GM19372 (cell line): Measurements from ENCODE around the gene MED15.
"Not testable (repeated sequence)": the region's sequence is repeated elsewhere in the genome, so short reads cannot be mapped to it uniquely, and the experiment has no call there.

Experiments
- ATAC-seq: cut with Tn5 transposase; IDR thresholded peaks from one replicate; pipeline ENCODE4 v1.9.1; 2021; ENCODE audit warnings: mild to moderate bottlenecking, low read depth, moderate library complexity; ENCODE audit not compliant: unreplicated experiment

The MED15 gene

DNA sequence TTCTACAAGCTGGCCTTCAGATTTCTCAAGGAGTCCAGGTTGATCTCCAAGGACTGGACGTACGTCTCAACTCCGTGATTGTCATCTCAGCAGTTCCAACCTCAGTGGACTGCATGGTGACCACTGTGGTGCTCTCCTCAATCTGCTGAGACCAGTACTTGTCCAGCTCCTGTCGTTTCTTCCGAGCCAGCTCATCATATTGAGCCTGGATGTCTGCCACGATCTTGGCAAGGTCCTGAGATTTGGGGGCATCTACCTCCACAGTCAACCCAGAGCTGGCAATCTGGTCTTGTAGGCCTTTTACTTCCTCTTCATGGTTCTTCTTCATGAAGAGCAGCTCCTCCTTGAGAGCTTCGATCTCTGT, 24.3 kb upstream of the MED15 start:
- ATAC-seq, result not testable (repeated sequence)

DNA sequence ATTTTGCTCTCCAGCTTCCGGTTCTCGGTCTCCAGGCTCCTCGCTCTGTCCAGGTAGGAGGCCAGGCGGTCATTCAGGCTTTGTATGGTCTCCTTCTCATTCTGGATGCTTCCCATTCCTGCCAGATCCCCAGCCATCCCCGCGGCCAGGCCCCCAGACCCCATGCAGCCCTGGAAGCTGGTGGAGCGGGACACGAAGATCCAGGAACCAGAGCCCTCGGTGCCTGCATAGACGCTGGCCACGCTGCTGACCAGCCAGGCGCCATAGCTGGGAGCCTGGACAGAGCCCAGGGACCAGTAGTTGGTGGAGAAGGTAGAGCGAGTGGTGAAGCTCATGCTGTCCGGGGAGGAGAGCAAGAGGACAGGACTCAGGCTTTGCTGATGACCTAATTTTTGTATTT, 23.6 kb upstream of the MED15 start:
- no peak for ATAC-seq

DNA sequence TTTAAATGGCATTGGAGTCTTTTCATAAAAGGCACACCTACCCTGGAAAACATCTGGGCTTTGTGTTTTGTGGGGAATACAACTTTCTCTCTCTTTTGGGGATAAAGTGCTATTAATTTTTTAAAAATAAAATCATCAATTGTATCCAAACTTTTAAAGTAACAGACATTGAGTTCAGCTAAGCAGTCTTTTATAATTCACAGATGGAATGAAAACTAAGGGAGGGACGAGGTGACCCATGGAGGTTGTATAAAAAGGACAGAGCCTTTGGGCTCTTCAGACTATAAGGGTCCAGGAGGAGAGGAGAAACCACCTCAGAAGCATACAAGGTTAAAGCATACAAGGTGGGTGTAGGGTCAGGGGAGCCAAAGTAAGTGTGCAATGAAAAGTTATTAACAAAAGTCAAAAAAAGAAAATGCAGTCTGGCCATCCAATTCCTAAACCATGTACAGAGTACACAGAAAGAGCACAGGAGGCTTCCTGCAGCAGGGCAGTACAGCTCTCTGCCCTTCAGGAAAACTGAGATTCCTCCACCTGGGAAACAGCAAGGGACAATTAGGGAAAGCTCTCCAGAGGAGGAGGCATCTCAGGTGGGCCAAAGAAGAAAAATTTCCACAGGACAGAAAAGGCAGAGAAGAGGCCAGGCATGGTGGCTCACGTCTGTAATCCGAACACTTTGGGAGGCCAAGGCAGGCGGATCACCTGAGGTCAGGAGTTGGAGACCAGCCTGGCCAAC, 22.3 kb upstream of the MED15 start:
- ATAC-seq, result no peak

DNA sequence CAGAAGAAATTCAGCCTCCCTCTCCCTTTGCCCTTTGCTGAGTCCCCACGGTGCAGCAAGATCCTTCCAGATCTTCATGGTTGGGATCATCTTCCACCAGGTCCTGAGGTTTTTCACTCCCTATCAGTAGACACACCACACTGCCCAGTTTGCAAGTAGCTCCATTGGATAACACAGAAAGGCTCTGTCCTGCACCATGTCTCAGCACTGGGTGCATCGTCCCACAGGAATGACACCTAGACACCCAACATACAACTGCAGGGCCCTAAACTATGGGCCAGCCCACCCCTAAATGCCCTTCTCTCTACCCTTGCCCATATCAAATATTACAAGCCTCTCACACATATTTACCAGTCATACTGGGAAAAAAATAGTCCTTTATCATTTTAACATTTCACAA, 21.2 kb upstream of the MED15 start:
- ATAC-seq, result no peak

DNA sequence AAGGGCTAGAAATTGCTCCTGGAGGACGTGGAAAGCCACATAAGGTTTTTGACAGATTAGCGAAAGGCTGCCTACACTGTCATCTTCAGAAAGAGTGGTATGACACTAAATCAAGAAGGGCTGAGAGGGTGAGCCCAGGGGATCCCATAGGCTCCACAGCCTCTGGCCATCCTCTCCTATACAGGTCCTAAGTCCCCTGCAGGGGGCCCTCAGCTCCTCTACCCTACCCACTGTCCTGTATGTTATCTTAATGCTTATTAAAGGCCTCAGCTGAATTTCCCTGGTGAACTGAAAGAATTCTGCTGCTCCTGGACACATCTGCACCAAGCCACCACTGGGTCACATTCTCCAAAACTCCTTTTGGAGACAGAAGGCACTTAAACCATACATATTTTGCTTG, 19.7 kb upstream of the MED15 start:
- no peak for ATAC-seq

DNA sequence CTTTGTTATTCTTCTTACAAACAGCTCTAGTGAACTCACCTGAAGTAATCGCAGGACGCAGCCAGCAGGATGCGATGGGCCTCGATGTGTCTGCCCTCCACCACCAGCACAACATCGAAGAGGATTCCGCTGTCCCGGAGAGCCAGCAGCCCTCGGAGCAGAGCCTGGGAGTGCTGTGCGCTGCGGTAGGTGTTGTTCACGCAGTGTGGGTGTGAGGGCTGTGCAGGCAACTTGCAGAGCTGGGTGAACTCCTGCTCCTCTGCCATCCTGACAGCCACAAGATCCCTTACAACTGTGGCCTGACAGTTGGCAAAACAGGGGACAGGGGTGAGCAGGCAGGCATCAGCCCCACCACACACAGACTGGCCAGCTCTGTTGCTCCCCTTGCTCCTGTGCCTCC, 18.5 kb upstream of the MED15 start:
- no peak for ATAC-seq

DNA sequence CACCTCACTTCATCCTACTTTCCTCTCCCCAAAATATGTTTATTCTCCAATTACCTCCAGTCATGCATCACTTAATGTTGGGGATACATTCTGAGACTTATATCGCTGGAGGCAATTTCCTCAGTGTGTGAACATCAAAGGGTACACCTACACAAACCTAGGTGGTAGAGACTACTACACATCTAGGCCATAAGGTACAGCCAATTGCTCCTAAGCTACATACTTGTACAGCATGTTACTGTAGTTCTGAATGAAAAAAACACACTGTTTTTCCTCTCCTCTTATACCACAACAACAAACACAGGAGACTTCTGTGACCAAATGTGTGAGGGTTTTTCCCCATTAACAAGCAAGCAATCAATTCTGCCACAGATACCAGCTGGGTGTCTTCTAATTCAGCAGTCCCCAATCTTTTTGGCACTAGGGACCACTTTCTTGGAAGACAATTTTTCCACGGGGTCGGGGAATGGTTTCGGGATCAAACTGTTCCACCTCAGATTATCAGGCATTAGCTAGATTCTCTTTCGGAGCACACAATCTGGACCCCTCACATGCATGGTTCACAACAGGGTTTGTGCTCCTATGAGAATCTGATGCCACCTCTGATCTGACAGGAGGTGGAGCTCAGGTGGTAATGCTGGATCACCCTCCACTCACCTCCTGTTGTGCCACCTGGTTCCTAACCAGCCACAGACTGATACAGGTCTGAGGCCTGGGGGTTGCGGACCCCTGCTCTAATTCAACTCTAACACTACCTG, 17.0 kb upstream of the MED15 start:
- ATAC-seq, result no peak

DNA sequence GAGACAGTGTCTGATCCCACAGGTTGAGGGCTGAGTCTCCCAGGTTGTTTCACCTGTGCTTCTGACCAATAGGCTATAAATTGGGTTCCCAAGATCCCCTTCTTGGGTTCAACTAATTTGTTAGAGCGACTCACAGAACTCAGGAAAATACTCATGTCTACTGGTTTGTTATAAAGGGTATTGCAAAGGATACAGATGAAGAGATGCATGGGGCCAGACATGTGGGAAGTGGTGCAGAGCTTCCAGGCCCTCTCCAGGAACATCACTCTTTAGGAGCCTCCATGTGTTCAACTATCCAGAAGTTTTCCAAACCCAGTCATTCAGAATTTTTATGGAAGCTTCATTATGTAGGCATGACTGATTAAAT, 16.5 kb upstream of the MED15 start:
- ATAC-seq, result no peak

DNA sequence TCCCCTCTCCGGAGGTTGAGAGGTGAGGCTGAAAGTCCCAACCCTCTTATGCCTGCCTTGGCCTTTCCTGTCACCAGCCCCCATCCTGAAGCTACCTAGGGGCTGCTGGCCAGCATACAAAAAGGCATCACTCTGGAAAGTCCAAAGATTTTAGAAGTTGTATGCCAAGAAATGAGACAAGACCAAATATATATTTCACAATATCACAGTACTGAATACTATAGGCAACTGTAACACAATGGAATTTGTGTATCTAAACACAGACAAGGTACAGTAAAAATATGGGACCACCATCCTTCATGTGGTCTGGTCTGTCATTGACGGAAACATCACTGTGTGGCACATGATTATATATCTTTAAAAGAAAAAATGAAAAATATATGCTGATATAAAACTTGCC, 16.1 kb upstream of the MED15 start:
- ATAC-seq, result no peak

DNA sequence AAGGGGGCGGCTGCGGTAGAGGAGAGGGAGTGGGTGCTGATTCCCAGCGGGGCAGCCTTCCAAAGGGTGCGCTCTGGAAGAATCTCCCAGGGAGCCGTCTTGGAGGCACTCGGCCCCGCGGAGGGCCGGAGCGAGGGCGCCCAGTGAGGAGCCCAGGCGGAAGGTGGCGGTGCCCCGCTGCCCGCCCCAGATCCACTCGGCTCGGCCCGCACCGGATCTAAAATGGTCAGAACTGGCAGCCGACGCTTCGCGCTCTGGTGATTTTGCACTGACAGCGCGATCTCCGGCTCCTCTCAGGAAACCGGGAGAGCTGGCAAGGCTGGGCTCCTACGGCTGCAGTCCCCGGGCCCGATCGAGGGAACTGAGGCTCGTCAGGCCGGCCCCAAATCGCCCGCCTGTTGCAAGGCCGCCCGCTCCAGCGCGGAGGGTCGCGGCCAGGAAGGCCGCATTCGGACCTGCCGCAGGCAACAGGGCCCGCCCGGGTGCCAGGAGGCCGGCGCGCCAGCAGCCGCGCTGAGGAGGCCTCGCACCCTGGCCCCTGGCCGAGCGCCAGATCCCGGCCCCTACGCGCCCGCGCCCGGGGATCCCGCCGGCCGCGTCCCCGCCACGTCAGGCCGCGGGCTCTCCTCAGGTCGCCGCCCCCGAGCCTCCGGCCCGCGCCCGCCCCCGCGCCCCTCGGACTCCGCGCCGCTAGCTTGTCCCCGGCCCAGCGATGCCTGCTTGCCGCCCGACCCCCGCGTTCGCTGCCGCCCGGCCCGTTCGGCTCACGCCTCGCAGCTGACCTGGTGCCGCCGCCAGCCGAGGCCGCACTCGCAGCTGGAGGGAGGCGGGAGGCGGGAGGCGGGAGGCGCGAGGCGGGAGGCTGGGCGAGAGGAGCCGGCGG, 12.2 kb upstream of the MED15 start, which contains the start of gene KLHL22:
Gene KLHL22 (minus strand): TSS at position 818 of the 883 bp plus-strand sequence. CDS start 6,584 bp downstream, outside the sequence.
- ATAC-seq, result peak; percentile 41

DNA sequence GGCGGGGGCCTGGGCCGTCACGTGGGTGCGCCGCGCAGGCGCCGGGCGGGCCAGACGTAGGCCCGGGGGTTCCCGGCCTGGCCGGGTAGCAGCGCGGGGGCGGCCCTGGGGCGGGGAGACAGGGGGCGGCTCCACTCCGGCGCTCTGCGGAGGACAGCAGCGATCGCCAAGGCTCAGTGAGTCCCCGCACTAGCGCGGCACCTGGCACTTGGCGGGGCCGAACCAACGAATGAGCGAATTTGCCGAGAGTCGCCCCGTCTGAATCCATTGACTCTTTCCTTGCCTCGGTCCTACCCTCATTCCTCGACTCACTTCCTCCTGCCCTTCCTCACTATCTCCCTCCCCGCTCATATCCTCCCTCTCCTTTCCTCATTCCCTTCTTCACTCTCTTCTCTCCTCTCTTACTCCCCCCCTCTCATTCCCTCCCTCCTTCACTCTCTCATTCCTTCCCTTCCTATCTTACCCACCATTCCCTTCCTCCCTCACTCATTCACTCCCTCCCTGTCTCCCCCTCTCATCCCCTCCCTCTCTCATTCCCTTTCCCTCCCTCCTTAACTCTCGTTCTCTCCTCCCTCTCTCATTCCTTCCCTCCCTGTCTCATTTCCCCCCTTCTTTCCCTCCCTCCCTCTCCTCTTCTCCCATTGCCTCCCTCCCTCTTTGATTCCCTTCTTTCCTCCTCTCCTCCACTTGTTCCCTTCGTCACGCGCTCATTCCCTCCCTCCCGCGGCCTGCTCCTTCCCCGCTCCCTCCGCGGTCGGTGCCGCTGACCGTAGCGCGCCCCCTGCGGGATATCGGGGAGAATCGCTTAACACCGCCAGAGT, 11.3 kb upstream of the MED15 start:
- ATAC-seq, result peak; percentile 83

DNA sequence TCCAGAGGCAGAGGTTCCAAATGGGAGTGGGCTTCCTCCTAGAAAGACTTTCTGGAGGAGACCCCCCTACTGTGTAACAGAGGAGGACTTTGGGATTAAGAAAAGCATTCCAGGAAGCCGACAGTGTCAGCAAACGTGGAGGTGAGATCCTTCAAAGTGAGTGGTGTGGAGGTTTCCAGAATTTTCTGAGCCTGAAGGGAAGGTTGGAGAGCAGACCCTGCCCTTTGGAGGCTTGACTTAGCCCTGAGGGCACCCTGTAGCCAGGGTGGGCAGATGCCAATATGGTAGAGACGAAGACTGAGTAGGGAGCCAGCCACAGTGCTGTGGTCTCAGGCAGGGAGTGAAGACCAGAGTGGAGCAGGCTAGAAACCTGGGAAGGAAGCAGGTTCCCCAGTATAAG, 10.0 kb upstream of the MED15 start:
- ATAC-seq, result no peak

DNA sequence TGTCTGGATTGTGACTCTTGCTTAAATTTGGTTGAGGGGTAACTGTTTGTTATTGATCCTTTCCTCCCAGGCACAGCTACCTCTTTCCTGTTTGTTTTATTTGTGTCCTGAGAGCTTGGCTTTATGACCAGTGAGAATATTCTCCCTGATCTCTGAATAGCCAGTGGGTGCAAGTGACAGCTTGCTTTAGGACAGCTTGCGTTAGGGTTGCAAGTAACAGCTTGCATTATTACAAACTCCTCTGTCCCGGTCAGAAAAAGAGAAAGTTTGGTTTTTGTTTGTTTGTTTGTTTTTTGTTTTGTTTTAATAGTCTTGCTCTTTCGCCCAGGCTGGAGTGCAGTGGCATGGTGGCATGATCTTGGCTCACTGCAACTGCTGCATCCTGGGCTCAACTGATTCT, 8.5 kb upstream of the MED15 start:
- ATAC-seq, result no peak

DNA sequence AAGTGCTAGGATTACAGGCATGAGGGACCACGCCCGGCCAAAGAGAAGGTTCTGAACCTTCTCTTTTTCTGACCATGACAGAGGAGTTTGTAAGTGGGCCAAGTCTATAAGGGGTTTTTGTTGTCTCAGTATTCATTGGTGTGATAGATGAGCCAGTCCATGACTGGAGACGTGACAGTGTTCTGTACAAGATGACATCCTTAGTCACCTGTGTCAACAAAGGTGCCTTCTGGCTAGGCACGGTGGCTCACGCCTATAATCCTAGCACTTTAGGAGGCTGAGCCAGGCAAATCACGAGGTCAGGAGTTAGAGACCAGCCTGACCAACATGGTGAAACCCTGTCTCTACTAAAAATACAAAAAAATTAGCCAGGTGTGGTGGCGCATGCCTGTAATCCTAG, 7.6 kb upstream of the MED15 start:
- no peak for ATAC-seq

DNA sequence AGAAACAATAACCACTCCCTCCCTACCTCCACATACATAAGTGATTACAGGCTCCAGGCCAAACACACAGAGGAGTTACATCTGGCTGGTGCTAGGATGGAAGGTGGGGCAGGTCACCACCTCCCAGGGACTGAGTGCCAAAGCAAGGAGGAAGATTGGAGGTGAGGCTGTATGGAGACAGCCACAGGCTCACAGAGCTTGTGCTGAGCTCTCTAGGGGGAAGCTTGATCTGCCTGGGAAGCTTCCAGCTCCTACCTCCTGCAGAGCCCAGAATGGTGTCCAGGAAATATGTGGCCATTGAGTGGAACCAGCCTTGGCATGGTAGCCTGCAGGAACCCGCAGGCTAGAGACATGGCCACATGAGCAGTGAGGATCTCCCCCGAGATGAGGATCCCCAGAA, 3.6 kb upstream of the MED15 start:
- ATAC-seq, result no peak

DNA sequence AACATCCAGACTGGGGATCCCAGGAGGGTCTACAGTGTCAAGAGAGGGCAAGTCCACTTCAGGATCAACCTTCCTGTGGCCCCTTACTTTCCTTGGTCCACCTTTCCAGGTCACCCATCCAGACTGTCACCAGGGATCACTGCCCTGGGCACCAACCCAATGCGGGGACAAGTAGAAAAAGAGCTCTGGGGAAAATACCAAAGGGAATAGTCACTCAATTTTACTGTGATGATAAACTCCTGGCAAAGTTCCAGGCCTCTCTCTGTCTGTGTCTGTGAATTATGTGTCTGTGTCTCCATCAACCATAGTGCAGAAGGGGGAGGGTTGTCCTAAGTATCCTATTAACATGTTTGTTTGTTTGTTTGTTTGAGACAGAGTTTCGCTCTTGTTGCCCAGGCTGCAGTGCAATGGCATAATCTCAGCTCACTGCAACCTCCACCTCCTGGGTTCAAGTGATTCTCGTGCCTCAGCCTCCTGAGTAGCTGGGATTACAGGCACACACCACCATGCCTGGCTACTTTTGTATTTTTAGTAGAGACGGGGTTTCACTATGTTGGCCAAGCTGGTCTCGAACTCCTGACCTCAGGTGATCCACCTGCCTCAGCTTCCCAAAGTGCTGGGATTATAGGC, 3.0 kb upstream of the MED15 start:
- not testable (repeated sequence) for ATAC-seq

DNA sequence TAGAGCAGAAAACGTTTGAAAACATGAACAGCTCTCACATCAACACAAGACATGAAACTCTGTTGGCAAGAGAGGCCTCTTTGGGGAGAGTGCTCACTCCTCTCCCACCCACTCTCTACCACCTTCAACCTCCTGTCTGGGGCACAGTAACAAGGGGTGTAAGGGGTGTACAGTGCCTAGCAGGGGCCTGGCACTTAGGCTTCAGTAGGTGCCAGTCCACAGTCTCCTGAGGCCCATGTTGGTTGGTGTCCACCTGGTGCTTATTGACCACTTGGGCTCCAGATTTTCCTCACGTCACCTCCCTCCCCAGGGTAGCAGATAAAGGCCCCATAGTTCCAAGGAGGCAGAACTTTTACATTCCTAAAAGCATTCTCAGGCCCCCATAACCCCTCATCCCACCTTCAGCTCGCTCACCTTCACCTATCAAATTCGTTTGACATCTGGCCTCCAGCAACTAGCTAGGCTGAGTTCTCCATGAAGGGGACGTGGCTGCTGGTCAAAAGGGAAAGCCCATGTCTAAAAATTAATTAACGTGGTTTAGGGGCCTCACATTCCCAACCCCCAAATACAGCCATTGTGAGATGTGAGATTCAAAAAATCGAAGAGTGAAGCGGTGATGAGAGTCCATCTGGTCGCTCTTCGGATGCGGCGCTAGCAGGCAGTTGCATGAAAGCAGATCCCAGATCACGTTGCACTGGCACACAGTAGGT, 712 bp upstream of the MED15 start:
- no peak for ATAC-seq

DNA sequence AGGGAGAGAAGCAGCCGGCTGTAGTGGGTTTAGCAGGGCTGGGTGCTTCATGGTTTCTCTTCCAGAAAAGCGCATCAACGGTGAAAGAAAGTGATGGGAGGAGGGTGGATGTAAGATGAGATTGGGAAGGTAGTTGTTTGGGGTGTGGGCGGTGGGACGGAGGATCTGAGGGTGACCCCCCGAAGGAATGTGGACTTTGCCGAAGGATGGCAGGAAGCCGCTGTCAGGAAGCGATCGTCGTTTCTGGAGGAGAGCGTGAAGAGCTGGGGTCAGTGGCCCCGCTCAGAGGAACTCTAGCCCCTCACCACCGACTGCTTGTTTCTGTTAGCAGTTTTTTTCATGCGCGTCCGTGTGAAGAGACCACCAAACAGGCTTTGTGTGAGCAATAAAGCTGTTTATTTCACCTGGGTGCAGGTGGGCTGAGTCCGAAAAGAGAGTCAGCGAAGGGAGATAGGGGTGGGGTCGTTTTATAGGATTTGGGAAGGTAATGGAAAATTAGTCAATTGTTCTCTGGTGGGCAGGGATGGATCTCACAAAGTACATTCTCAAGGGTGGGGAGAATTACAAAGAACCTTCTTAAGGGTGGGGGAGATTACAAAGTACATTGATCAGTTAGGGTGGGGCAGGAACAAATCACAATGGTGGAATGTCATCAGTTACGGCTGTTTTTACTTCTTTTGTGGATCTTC, 801 bp downstream of the MED15 start:
- ATAC-seq, result not testable (repeated sequence)

DNA sequence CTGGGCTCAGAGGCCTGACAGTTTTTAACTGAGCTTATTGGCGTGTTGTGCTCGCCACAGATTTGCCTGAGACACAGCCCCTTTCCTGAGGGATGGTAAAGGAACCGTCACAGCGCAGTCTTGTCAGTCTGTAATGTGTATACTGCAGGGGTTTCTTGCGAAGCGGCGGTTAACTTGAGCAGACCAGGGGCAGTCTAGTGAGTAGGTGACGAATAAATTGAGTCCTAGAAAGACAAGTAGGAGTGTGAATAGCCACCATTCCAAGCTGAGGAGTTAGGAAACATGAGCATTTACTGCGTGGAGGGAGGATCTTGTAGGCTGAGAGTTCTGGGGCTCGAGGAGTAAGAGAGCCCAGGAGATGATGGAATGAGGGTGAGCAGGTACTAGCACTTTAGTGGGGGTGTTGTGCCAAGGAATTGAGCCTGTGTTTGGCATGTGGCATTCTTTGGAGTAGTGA, 1.4 kb downstream of the MED15 start:
- no peak for ATAC-seq
